T47D (cell line): ENCODE results near the gene KDM2A.

Source experiments
- DNase-seq, 2 experiments: peaks; one replicate each; pipeline versions ENCODE4 v3.0.0 to v3.0.0-alpha.2; 2011 to 2012; ENCODE audit warnings: low read depth in 1 of 2, low spot score in 1 of 2
- JUND ChIP-seq: IDR thresholded peaks from 2 replicates; pipeline ENCODE4 v1.6.1; 2012; ENCODE audit warnings: low read depth
- in situ Hi-C: cut with HindIII; loops from 2 replicates; pipeline ENCODE4 v1.10.0; 2016; ENCODE audit warnings: low sequenced_read_pairs, low pct_unique_long_range_greater_than_20kb

KDM2A gene

DNA sequence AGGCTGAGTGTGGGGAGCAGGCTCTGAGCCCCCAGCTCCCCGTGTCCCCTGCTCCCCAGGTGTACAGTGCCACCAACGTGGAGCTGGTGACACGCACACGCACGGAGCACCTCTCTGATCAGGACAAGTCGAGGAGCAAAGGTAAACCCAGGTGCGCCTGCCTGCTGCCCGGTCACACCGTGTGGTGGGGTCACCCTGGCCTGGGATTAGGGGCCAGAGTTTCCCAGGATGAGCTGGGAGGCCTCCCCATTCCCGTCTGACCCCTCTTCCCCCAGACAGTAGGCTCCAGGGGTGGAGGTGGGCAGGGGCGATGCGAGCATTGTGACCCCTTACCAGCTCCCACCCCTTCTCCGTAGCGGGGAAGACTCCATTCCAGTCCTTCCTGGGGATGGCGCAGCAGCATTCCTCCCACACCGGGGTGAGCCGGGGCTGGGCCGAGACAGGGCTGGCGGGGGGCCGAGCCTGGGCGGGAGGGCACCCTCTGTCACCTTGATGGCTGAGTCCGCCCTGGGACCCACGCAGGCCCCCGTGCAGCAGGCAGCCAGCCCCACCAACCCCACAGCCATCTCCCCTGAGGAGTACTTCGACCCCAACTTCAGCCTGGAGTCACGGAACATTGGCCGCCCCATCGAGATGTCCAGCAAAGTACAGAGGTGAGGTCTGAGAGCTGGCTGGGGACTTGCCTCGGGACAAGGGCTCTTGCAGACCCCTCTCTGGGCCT lies 180.6 kb downstream of the KDM2A start:
- in situ Hi-C loops, result no loop called here
- no peak for DNase-seq
- no peak for TF ChIP-seq JUND

DNA sequence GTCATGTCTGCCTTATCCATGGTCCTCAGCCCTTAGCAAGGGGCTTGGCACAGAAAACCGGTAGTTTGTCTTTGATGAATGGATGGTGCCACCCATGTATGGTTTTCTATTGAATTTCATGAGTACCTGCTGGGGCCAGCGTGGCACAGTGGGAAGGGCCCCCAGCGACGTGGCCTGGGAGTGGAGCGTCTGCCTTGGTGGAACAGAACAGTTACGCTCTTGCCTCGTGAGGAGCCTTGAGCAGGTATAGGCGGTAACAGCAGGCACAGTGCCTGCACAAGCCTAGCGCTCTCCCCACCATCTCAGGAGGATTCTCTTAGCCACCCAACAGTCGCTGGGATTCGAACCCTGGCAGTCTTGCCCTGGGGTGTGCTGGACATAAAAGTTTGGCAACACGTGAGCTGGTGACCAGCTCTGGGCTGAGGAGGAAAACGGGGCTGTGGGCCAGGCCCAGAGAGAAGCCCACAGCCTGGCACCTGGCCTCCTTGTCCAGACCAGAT lies 181.2 kb downstream of the KDM2A start:
- no peak for TF ChIP-seq JUND
- in situ Hi-C loops, result no loop called here
- no peak for DNase-seq

DNA sequence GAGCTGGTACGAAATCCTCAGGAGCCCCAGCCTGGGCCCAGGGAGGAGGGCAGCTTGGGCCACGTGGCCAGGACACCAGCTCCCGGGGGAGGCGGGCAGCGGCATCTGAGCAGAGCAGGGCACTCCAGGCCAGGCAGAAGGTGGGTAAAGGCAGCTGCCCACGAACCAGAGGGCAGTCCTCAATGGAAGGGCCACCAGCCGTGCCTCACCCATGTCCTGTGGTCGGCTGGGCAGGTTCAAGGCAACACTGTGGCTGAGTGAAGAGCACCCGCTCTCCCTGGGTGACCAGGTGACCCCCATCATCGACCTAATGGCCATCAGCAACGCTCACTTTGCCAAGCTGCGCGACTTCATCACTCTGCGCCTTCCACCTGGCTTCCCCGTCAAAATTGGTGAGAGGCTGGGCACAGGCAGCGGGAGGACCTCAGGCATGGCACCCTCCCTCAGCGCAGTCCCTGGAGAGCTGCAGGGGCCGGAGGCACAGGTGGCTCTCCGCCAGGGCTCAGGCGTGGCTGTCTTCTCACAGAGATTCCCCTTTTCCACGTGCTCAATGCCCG lies 181.8 kb downstream of the KDM2A start:
- TF ChIP-seq JUND, result no peak
- no peak for DNase-seq
- in situ Hi-C loops, result no loop called here

DNA sequence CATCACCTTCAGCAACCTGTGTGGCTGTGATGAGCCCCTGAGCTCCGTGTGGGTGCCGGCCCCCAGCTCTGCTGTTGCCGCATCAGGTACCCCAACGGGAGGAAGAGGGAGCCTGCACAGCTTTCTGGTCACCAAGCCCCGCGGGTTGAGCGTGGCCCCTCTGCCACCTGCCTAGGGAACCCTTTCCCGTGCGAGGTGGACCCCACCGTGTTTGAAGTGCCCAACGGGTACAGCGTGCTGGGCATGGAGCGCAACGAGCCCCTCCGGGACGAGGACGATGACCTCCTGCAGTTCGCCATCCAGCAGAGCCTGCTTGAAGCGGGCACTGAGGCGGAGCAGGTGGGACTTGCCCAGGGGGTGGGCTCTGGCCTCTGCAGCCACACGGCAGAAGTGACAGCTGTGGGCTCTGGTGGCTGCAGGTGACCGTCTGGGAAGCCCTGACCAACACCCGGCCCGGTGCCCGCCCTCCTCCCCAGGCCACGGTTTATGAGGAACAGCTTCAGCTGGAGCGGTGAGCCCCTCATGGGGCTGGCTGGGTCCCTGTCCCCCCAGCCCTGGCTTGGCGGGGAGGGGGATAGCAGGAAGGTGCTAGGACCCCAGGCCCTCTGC lies 182.4 kb downstream of the KDM2A start:
- no peak for TF ChIP-seq JUND
- DNase-seq, result no peak
- in situ Hi-C loops, result no loop called here

DNA sequence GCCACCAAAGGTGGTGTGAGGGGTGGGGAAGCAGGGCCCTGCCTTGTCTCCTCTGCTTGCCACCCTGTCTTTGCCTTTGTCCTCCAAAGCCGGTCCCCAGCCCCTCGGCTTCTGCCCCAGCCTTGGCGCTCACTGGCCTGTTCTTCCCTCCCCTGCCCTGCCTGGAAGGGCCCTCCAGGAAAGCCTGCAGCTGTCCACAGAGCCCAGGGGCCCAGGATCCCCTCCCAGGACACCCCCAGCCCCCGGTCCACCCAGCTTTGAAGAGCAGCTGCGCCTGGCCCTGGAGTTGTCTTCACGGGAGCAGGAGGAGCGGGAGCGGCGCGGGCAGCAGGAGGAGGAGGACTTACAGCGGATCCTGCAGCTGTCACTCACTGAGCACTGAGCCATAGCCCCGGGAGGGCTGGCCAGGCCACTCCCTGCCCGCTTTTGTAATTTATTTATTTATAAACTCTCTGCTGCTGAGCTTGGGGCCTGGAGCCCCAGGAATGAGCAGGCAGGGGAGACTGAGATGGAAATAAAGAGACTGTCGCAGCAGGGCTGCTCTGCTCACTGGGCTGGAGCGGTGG lies 183.0 kb downstream of the KDM2A start:
- TF ChIP-seq JUND, result no peak
- DNase-seq, result peak; percentile 91 to 93
- in situ Hi-C loops, result no loop called here

DNA sequence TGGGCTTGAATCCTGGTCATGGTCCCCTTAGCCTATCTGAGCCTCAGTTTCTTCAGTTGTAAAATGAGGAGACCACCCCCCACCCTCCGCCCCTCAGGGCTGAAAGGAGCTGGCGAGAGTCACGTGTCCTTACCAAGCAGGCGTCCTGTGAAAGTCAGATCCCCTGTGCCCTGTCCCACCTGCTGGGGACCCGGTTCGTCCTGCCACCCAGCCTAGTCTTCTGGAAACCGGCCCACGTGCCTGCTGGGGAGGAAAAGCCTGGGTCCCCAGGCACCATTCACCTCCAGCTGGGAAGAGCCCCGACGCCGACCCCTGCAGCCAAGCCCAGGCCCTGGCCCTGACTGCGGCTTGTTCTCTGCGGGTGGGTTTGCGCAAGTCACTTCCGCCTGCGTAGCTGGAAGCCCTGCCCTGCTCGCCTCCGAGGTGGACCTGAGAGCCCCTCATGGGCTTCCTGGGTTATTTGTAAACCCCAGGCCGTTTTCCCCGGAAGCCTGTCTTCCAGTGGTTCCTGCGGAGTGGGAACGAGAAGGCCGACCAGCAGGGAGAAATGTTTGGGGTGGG lies 183.6 kb downstream of the KDM2A start:
- peak in 1 of 2 experiments; percentile 58 for DNase-seq
- in situ Hi-C loops, result no loop called here
- TF ChIP-seq JUND, result no peak

DNA sequence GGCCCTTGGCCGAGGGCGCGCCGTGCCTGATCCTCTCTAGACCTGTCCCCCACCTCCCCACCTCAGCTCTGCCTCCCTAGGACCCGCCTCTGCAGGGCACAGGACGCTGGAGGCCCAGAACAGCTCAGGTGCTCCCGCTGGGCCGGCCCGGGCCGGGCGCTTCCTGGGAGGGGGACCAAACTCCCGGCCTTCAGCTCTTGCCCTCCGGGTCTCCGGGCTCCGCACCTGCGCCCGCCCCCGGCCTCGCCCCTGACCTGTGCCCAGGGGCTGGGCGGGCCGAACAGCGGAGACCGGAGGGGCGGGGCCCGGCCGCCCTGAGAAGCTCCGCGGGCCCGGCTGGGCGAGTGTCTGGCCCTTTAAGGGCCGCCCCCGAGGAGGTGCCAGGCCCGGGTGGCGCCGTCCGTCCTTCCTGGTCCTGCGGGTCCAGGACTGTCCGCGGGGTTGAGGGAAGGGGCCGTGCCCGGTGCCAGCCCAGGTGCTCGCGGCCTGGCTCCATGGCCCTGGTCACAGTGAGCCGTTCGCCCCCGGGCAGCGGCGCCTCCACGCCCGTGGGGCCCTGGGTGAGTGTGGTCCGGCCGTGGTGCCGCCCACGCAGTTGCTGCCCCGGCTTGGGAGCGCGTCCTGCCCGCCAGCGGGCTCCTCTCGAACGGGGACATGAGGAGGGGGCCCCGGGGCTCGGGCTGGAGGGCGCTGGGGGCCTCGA lies 184.2 kb downstream of the KDM2A start, which contains the start of gene SSH3:
Gene SSH3, plus strand, starts transcription at position 399 of the 703 bp plus-strand sequence. Its CDS starts 96 bp downstream, at position 495.
- DNase-seq, result peak; percentile 67 to 93
- no peak for TF ChIP-seq JUND
- in situ Hi-C loops, result no loop called here

DNA sequence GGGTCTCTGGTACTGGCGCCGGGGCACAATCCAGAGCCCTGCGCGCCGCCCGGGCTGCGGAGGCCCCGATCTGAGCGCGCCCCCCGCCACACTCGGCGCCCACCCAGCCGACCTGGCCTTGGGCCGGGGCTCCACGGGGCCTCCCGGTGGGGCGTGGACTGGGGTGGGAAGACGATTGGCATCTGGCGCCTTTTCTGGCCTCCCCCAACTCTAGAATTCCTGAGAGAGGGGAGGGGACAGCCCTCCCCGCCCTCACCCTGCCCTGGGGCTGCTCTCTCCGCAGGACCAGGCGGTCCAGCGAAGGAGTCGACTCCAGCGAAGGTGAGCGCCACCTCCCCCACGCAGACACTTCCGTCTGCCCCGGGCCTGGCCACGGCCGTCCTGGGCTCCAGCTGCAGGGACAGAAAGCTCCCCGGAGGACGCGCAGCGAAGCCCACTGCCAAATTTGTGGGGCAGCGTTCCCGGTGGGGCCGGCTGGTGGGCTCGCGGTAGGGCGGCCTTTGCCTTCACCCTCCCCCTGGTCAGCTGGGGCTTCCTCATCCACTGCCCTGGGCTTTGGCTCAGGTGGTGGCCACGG lies 184.9 kb downstream of the KDM2A start:
- no peak for TF ChIP-seq JUND
- DNase-seq, result peak in 1 of 2 experiments; percentile 89
- in situ Hi-C loops, result no loop called here

DNA sequence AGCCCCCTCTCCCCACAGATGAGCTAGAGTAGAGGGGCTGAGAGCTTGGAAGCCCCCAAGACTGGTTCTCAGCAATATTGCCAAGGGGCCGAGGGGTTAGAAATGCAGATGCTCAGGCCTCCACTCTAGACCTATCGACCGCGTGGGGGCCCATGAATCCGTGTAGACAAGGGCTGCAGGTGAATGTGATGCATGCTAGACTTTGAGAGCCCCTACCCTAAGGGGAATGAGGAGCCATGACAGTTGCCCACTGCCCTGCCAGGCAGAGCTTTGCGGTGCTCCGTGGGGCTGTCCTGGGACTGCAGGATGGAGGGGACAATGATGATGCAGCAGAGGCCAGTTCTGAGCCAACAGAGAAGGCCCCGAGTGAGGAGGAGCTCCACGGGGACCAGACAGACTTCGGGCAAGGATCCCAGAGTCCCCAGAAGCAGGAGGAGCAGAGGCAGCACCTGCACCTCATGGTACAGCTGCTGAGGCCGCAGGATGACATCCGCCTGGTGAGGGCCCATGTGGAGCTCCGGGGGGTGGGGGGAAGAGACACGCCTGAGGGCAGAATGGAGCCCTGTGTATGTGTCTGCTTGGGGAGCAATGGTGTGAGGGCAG lies 185.5 kb downstream of the KDM2A start:
- DNase-seq, result no peak
- no peak for TF ChIP-seq JUND
- in situ Hi-C loops, result no loop called here

DNA sequence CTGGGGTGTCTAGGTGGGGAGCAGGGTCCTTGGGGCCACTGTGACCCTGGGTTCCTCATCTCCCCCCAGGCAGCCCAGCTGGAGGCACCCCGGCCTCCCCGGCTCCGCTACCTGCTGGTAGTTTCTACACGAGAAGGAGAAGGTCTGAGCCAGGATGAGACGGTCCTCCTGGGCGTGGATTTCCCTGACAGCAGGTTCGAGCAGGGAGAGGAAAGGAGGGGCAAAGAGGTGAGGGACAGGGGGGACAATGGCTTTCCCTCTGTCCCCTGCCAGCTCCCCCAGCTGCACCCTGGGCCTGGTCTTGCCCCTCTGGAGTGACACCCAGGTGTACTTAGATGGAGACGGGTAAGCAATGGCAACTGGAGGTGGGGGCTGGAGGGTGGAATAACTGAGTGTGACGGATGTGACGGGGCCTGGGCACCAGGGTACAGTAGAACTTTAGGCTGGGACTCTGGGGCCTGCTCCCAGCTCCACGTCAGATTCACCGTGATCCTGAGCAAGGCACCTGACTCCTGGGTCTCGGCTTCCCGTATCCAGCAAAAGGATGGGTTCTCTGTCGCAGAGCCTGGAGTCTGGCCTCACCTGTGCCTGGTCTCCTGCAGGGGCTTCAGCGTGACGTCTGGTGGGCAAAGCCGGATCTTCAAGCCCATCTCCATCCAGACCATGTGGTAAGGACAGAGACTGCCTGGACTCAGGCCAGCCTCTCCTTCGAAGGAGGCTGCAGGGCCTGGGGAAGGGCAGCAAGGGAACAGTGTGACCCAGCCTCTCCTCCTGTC lies 187.9 kb downstream of the KDM2A start:
- DNase-seq, result no peak
- in situ Hi-C loops, result no loop called here

DNA sequence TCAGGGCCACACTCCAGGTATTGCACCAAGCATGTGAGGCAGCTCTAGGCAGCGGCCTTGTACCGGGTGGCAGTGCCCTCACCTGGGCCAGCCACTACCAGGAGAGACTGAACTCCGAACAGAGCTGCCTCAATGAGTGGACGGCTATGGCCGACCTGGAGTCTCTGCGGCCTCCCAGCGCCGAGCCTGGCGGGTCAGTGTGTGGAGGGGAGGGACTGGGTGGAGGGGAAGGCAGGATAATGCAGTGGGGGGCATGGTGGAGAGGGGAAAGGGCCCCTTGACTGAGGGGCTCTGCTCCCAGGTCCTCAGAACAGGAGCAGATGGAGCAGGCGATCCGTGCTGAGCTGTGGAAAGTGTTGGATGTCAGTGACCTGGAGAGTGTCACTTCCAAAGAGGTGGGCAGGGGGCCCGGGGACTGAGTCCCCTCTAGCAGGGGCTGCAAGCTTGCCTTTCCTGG lies 188.5 kb downstream of the KDM2A start:
- no peak for TF ChIP-seq JUND
- in situ Hi-C loops, result no loop called here
- no peak for DNase-seq

More for the DNA sequence above, 187.9 kb downstream of the KDM2A start:
- no peak for TF ChIP-seq JUND
